Activated effector memory CD4-positive, alpha-beta T cell treated with Interleukin-2 at 50 U/mL for 16 hours (primary cell): ENCODE results near the gene BEST4.
"Not testable (repeated sequence)": the region's sequence is repeated elsewhere in the genome, so short reads cannot be mapped to it uniquely, and the experiment has no call there.

ENCODE experiments used
- DNase-seq: peaks from one replicate; pipeline ENCODE4 v3.0.0-alpha.2; 2020

BEST4 gene

GRCh38 chr1:44776730-44777068, 11.3 kb downstream of the BEST4 start:
- no peak for DNase-seq

- no peak for DNase-seq
Measured at GRCh38 chr1:44775930-44776729, 11.8 kb downstream of the BEST4 start.

- DNase-seq: peak; percentile 84
Measured at GRCh38 chr1:44775078-44775929, 12.7 kb downstream of the BEST4 start, which contains the start of gene RPS8. Gene RPS8, plus strand, starts transcription at chr1:44775540. Its CDS starts 57 bp downstream, at chr1:44775597.

GRCh38 chr1:44766421-44766820, 21.5 kb downstream of the BEST4 start:
- not testable (repeated sequence) for DNase-seq

GRCh38 chr1:44760876-44761275, 27.1 kb downstream of the BEST4 start:
- no peak for DNase-seq

GRCh38 chr1:44759077-44759476, 28.9 kb downstream of the BEST4 start:
- DNase-seq: no peak

- no peak for DNase-seq
Measured at GRCh38 chr1:44757420-44757819, 30.6 kb downstream of the BEST4 start.

- no peak for DNase-seq
Measured at GRCh38 chr1:44747878-44748277, 40.1 kb downstream of the BEST4 start.

GRCh38 chr1:44743211-44743610, 44.8 kb downstream of the BEST4 start:
- no peak for DNase-seq

- no peak for DNase-seq
Measured at GRCh38 chr1:44740179-44740617, 47.8 kb downstream of the BEST4 start.

GRCh38 chr1:44739307-44740178, 48.4 kb downstream of the BEST4 start, which contains the start of gene KIF2C:
Gene KIF2C, plus strand, starts transcription at chr1:44739837. Its CDS starts 96 bp downstream, at chr1:44739933.
- DNase-seq: peak; percentile 95

- DNase-seq: not testable (repeated sequence)
Measured at GRCh38 chr1:44738953-44739306, 49.0 kb downstream of the BEST4 start.

GRCh38 chr1:44735992-44736391, 52.0 kb downstream of the BEST4 start:
- DNase-seq: no peak

- no peak for DNase-seq
Measured at GRCh38 chr1:44733784-44734183, 54.2 kb downstream of the BEST4 start.
